Heart left ventricle (tissue), 13 donors: ENCODE data around the gene CEP164.

Experiments
- CTCF ChIP-seq, 12 donors: fragments of 200-600 bp; sonication (generic) in 4 of 12; IDR thresholded peaks; one replicate each; pipeline versions ENCODE4 v1.5.0 to v1.8.0; 2018 to 2022; ENCODE audit warnings: antibody characterized with exemption in 12 of 12, mild to moderate bottlenecking in 5 of 12
- POLR2A ChIP-seq, 2 donors: fragments of 450-650 bp; IDR thresholded peaks; one replicate each; pipeline ENCODE4 v1.6.1; 2017; ENCODE audit warnings: antibody characterized with exemption in 2 of 2, mild to moderate bottlenecking in 2 of 2, moderate library complexity in 2 of 2
- donor health status: ischemic (EF 13 %, LVEDD 7.1; RV severe dilation, severe dysfunction).
- donor health status: DM: no; HTN: yes; CAD: no.
- donor health status: DM: no; HTN: no; CAD: no.
- donor health status: ischemic (EF 25% LVEDD 6.9; RV normal size, moderate dysfunction).
- donor health status: ischemic (EF 25% LVEDD 5.7; RV mildly dilated, moderate dysfunction).
- donor health status: ischemic (EF 35%, LVEDD 5.7; RV mildly dilated, moderate dysfunction).
- donor health status: nonischemic (EF 11% LVEDD 7.7; RV severe dilation, severe dysfunction).
- donor health status: DM: yes; HTN: yes; CAD: no.
- donor health status: PGD.
- donor health status: ischemic (EF 29% LVEDD 5.4; RV normal size, mild dysfunction).
- donor health status: nonischemic (EF 23%, LVEDD 6.1; RV moderate dilation, normal function).

GRCh38 chr11:117333917-117334316, 6.3 kb downstream of the CEP164 start:
- TF ChIP-seq CTCF (IDR thresholded peaks at IDR 0.05) (no peak), POLR2A (IDR thresholded peaks at IDR 0.05) (no peak)
